Activated CD4-positive, alpha-beta T cell treated with anti-CD3 and anti-CD28 coated beads, Interleukin-2, Interleukin-6, amounts not matched to agents 100 ng/mL and 50 ng/mL, durations not matched to agents 16 hours and 8 hours (primary cell): ENCODE results near the gene LMF2.

Experiments used
- DNase-seq: peaks from one replicate; pipeline ENCODE4 v3.0.0-alpha.2; 2020

LMF2 gene

DNA sequence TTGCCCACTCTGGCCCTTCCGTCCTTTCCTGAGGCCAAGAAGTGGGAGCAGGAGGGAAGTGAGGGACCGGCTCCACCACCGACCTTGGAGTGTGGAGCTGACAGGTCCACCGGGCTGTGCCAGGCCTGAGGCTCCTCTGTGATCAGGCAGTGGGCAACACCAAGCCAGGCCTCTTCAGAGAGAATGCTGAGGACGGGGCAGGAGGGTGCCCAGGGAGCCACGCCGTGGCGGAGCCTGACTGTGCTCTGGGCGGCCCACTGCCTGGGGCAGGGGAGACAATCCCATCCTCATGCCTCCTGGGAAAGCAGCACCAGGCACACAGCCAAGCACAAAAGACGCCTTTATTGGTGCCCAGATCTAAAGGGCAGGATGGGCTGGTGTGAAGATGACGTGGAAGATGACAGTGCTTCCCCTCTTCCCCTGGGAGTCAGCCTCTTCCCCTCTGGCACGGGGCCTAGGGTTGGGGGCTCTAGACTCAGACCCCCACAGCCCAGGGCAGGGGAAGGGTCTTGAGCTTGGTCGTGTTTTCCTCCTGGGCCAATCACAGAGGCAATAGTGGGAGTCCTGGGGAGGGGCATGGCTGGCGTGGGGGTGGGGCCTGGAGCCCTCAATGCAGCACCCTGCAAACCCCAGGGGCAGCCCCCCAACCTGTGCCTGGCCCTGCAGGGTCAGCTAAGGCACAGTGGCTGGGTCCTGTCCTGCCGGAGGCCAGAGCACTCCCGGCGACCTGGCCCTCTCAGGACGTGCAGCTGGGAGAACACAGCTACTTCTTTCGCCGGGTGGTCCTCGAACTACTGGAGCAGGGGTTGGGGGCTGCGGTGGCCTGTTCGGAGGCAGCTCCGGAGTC lies 4.7 kb downstream of the LMF2 start:
- no peak for DNase-seq

DNA sequence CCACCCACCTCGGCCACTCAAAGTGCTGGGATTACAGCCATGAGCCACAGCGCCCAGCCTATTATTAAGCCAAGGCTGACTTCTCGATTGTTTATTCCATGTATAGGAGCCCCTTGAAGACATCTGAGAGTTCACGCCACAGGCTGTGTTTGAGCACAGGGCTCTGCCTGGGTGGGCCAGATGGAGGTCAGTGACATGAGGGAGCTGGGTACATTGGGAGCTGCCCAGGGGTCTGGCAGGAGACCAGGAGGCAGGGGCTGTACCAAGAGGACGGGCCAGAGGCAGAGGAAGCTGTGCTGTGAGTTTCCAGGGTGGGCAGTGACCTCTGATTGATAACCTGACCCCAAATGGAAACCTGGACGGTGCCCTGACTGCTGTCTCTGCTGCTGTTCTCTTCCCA lies 5.4 kb downstream of the LMF2 start:
- no peak for DNase-seq

DNA sequence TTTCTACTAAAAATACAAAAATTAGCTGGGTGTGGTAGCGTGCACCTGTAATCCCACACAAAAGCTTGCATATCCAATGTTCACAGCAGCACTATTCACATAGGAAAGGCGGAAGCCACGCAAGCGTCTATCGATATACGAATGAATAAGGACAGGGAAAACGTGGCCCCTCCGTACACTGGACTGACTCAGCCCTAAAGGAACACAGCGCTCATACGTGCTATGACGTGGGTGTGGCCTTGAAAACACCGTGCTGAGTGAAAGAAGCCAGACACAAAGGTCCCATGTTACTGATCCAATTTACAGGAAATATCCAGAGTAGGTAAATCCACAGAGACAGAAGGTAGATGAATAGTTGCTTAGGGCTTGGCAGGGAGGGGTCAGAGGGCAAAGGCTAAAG lies 7.0 kb downstream of the LMF2 start:
- no peak for DNase-seq

DNA sequence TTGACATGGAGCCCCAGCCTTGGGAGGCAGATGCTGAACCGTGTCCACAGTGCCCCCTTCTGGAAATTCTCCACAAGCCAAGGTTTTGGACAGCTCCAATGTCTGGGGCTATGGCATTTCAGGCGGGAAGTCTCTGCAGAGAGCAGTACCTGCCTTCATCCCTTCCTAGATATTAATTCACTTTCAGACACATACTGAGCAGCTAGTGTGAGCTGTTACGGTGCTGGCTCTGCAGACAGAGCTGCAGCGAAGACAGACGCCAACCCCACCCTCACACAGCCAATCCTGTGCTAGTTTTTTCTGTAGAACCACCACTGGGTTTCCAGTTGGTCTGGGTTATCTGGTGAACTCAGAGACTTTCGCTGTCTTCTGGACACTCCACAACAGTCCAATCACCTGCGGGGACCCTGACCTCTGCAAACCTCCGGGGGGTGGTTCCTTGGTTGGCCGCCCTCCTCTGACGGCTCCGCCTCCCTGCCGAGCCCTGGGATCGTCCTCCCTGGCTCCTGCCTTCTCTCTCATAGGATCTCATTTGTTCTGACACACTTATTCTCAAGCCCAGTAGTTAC lies 9.1 kb downstream of the LMF2 start:
- peak; percentile 82 for DNase-seq

DNA sequence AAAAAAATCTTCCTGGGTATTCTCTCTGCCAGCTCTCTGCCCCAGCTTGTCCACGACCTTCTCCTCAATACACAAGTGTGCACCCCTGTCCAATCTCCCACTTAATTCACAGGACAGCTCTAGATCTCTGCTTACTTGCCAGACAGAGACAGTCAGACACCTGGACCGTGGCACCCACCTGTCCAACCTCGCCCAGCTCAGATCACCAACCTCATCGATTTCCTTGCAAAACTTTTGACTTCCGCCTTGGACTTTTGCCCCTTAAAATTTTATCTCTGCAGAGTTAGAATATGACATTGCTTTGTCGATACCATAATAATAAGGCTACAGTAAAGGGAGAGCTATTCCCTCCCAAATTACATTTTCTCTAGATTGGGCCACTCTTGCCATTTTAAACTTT lies 10.4 kb downstream of the LMF2 start:
- no peak for DNase-seq

DNA sequence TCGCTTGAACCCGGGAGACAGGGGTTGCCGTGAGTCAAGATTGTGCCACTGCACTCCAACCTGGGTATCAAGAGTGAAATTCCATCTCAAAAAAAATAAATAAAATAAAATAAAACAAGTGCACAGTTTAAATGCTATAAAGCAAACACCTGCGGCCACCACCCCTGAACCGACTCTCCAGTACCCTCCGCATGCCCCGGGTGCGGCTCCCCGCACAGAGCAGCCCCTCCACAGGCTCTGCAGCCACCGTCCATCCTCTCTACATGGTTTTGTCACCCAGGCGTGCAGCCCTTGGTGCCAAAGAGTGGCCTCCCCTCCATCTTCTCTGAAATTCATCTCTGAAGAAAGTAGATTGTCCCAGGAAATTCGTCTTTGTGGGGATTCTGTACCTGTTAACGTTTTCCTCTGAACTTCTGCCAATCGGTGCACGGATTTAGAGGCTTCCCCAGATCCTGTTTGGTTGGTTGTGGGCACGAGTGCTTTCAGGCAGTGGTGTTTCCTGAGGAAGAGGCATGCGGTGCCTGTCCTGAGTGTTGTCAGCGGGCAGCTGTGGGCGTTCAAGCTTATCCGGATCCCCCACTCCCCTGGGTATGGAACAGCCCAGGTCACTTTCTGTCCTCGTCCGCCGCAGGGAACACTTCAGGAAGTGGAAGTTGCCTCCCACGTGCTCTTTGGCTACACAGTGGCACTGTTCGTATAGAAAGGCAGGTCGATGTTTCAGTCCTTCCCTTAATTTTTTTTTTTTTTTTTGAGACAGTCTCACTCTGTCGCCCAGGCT lies 16.8 kb downstream of the LMF2 start:
- no peak for DNase-seq

DNA sequence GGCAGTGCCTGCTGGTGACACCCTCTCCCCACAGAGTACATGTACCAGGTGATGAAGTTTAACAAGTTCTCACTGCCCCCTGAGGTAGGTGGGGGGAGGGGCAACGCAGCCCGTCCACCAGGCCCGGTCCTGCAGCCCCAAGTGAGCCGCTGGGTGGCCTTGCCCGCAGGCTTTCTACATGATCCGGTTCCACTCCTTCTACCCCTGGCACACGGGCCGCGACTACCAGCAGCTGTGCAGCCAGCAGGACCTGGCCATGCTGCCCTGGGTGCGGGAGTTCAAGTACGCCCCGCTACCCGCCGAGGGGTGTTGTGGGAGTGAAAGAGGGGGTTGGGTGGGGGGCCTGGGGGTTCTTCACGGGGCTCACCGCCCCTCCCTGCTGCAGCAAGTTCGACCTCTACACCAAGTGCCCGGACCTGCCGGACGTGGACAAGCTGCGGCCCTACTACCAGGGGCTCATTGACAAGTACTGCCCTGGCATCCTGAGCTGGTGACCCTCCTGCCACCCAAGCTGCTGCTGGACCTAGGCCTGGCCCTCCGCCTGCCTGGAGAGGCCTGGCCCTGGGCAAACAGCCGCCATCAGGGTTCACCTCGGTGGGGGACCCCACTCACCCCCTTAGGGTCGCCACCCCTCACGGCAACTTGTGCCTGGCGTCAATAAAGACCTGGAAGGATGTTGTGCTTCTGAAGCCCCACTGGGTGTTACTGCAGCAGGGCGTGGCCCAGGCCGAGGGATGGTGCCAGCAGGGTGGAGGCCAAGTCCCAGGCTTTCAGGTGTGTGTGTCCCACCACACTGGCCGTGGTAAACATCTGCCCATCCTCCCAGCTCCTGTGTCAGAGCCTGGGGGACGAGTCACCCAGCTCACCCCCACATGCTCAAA lies 17.9 kb downstream of the LMF2 start:
- no peak for DNase-seq

DNA sequence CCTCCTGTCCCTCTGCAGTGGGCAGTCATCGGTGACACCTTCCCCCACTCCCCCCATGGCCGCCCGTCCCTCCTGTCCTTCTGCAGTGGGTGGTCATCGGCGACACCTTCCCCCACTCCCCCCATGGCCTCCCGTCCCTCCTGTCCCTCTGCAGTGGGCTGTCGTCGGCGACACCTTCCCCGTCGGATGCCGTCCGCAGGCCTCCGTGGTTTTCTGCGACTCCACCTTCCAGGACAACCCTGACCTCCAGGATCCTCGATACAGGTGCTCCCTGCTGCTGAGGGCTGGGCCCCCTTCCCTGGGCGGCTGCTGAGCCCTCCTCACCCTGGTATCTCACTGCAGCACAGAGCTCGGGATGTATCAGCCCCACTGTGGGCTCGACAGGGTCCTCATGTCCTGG lies 18.6 kb downstream of the LMF2 start:
- DNase-seq = no peak

DNA sequence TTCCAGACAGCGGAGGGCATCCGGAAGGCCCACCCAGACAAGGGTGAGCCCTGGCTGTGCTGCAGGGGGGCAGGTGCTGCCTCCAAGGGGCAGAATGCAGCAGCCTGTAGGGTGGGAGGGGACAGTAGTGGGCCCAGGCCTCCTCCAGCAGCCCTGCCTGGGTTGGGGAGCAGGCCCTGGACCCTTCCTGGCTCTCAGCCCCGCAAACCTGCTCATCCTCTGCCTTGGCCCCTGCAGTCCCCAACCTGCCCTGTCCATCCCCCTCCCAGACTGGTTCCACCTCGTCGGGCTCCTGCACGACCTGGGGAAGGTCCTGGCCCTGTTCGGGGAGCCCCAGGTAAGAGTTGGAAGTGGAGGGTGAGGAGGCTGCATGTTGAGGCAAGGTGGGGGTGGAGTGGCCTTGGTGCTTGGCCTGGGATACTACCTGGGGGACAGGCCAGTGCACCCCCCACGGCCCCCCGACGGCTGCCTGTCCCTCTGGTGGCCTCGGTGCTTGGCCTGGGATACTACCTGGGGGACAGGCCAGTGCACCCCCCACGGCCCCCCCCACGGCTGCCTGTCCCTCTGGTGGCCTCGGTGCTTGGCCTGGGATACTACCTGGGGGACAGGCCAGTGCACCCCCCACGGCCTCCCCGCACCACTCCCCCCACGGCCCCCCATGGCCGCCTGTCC lies 19.4 kb downstream of the LMF2 start:
- DNase-seq = no peak

DNA sequence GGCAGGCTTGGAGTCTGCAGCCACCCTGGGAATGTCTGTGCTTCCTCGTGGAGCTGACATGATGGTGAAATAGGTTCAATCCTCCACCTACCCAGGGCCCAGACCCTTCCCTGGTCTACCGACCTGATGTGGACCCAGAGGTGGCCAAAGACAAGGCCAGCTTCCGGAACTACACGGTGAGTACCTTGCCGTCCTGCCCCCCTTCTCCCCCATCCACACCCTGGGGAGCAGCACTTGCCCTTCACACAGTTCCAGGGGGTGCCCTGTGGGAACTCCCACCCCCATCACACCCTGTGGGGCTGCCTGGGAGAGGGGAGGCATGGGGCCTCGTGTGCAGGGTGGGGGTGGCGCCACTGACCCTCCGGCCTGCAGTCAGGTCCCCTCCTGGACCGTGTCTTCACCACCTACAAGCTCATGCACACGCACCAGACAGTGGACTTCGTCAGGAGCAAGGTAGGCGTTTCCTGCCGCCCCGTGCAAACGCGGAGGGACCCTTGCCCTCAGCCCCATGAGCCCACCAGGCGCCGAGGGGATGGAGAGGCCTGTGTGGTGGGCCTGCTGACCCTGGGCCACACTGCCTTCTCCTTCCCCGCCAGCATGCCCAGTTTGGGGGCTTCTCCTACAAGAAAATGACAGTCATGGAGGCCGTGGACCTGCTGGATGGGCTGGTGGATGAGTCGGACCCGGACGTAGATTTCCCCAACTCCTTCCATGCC lies 20.1 kb downstream of the LMF2 start:
- no peak for DNase-seq

DNA sequence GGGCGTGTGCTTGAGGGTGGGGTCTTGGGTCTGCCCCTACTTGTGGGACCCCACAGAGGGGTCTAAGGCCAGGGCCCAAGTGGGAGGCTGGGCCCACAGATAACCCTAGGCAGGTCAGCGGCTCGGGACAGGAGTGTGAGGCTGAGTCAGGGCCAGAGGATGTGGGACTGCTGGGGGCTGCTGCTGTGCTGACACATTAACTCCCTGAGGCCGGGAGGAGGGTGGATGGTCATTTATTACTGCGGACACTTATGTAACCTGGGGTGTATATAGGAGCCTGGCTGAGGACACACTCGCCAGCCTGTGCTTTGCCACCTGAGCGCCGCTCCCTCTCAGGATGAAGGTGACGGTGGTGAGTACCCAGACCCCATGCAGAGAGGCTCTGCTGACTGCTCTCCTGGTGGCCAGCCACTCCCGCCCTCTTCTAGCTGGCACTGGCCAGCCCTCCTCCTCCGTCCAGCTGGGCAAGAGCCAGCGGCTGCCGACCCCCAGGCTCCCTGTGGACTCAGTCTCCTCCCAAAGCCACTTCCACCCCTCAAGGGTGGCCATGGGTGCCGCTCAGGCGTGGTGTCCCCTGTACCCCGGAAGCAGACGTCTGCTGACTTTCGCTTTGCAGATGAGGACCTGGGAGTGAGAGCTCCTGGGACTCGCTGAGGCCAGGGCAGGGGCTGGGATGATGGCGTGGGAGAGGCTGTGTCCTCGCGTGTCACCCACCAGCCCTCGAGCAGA lies 20.8 kb downstream of the LMF2 start, which contains the start of gene MIOX:
TSS of gene MIOX (plus strand) at position 299 of the 729 bp plus-strand sequence. CDS start at position 338, 39 bp downstream.
- DNase-seq = no peak

DNA sequence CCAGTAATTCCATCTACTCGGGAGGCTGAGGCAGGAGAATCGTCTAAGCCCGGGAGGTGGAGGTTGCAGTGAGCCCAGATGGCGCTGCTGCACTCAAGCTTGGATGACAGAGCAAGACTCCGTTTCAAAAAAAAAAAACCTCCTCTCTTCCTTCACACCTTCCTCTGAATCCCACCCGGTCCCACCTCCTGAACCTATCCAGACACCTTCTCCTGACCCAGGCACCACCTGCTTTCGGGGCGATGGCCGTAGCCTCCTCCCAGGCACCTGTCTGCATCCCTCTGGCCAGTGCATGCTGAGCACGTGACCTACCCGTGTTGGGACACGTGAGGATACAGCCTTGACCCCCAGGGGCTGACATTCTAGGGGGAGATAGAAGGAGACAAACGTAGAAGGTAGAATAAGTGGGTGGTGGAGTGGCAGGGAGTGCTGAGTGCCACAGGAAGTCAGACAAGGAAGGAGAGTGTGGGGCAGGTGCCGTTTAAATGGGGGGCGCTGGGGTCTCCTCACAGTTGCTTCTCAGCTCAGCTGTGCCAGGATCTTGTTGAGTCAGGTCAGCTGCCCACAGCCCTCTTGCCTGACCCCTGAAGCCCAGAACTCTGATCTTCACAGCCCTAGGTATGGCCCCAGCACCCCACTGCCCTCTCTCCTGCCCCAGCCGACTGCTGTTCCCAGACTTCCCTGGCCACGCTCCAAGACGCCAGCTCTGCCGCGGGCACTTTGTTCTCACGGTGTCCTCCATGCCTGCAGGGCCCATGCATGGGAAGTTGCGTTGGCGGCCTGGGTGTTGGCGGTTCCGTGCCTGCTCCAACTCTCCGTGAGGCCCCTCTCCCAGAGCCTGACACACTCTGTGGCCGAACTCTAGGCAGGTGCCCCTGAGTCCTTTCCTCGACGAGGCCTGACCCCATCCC lies 22.0 kb downstream of the LMF2 start:
- DNase-seq = no peak

DNA sequence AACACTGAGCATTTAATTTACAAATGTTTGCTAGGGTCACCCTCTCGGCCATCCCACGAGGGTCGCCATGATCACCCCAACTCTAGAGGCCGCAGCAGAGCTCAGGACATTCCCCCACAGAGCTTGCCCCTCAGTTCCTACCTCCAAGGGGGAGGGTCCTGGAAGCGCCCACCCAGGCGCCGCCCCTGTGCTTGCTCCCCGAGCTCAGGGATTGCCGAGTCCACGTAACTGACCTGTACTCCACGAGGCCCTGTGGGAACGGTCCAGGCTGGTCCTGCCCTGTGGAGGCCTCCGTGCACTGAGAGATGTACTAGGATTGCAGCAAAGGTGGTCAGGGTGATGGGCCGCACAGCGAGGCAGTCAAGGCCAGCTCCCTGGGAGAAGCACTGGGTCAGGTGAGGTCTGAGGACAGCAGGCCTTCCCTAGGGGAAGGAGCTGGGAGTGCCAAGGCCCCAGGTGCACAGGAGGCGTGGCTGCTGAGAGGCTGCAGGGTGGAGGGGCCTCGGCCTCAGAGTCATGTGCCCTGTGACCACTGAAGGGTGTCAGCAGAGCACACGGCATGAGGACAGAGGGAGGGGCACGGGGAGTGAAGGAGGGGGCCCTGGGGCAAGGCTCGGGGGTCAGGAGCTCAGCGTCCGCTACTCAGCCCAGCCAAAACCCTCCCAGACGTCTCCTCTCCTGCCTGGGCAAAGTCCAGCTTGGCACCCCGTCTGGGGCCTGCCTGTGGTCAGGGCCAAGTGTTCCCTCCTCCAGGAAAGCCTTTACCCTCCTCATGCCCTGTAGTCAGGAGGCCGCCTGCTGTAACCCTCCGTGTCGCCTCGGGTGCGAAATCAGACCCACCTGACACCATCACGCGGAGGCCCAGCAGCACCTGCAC lies 23.3 kb downstream of the LMF2 start:
- no peak for DNase-seq

DNA sequence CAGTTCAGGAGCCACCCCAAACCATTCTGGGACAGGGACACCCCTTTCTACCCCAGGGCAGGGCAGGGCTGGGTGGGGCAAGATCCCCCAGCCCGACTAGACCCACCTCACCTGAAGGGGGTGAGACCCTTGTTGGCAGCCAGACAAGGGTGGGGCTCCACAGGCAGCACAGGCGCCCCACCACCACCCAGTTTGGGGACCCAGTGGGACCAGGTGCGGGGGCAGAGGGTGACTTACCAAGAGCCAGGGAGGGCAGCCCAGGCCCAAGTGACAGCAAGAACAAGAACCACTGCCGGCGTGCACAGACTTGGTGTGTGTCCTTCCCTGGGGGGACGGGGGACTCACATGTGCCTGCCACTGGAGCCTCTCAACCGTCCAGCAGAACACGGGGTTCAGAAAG lies 23.9 kb downstream of the LMF2 start:
- no peak for DNase-seq

DNA sequence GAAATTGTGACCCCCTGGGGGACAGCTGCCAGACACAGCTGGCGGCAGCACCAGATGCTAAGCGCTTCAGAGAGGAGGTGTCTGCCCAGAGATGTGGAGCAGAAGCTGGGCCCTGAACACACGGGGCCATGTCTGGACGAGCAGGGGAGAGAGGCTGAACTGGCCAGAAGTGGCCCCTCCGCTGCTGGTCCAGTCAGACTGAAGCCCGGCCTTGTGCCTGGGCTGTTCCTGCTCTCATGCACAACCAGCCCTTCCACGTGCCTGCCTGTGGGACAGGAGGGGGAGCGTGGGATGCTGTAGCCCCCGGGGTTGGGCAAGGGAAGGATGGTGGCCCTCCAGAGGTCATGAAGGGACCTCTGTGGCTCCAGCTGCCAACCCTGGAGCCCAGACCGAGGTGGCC lies 24.4 kb downstream of the LMF2 start:
- DNase-seq = no peak

DNA sequence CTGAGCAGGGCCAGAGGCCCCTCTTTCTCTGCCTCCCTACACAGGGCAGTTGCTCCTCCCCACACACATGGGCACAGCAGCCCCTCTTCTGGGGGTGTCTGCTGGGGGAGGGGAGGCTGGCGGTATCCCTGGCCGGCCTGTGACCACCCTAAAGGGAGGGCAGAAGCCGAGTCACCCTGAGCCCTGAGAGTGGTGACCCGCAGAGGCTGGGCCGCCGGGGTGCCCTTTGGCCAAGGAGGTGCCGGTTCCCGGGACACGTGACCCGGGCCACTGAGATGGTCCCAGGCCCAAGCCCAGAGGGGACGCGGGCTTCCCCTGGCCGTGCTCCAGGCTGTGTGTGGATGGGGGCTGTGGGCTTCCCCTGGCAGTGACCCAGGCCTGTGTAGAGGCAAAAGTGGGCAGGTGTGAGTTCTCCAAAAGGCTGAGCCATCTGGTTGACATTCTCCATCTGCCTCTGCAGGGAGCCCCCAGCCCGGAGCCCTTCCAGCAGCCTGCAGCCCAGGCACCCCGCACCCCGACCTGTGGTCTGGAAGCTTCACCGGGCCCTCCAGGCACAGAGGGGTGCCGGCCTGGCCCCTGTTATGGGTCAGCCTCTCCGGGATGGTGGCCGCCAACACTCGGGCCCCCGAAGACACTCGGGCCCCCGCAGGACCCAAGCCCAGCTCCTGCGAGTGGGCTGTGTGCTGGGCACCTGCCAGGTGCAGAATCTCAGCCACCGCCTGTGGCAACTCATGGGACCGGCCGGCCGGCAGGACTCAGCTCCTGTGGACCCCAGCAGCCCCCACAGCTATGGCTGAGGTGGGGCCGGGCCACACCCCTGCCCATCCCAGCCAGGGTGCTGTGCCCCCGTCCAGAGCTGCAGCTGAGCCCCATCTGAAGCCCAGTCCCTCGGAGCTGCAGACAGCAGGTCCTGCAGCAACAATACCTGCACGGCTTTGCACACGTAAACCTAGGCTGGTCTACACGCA lies 25.1 kb downstream of the LMF2 start:
- DNase-seq = no peak

DNA sequence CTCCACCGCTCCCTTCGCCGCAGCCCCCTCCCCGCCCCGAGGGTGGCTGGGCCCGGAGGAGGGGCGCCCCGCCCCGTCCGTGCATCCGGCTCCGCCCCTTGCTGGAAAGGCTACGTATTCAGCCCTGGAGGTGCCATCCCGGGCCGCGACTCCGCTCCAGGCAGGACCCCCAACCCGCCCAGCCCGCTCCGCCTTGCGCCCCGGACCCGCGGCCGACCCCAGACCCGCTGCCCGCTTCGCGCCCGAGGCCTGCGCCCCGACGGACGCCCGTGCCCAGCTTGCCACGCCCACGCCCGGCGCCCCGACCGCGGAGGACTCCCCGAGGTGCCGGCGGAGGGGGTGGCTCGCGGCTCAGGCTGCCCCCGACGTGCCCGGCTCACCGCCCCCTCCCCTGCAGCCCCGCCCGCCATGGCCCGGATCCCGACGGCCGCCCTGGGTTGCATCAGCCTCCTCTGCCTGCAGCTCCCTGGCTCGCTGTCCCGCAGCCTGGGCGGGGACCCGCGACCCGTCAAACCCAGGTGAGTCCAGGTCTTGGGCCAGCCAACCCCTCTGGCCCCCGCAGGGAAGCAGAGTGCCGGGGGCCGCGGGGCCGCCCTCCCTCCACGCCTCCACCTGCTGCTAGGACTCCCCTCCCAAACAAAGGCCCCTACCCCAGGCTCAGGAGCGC lies 25.9 kb downstream of the LMF2 start, which contains the start of gene ADM2:
TSS of gene ADM2 (plus strand) at position 104 of the 667 bp plus-strand sequence. CDS start at position 409, 305 bp downstream.
- DNase-seq = peak; percentile 61
